IMR-90 (cell line): ENCODE measurements around the gene LENG9. TPM values are rescaled to one million over a fixed set of nuclear protein-coding genes. Genes with fewer than 3 reads are reported as not detected.

Experiments used
- ATAC-seq: fragments of 200-7000 bp; cut with Tn5 transposase; 2 replicates; pipeline ENCODE4 v1.9.1; 2020; ENCODE audit warnings: low read depth, mild to moderate bottlenecking, moderate library complexity
- BruUV-seq: library from RNA; stranded (reverse); fragments of 400-500 nt; replicated peaks from 2 replicates; lab custom pipeline; 2021; lab: Mats Ljungman, UMichigan
- CTCF ChIA-PET: fragments of 300-600 bp; formaldehyde crosslinking; extraction: SDS; loops from one replicate; lab custom pipeline; 2021; ENCODE audit warnings: antibody characterized with exemption; lab: Yijun Ruan, JAX
- POLR2A ChIA-PET: fragments of 300-600 bp; sonication (Branson Sonifier 250); formaldehyde crosslinking; loops from one replicate; lab custom pipeline; 2022; ENCODE audit warnings: antibody characterized with exemption; ENCODE audit not compliant: unreplicated experiment; lab: Charles Lee
- DNase-seq: peaks from one replicate; pipeline ENCODE4 v3.0.0; 2013
- H2AFZ ChIP-seq: replicated peaks from 2 replicates; pipeline ENCODE3; 2013; ENCODE audit warnings: low read length, mild to moderate bottlenecking; ENCODE audit not compliant: poor library complexity
- H2AK5ac ChIP-seq: 2 replicates; pipeline ENCODE4 v1.6.1; 2013; ENCODE audit warnings: low read depth, low read length, inconsistent platforms
- H2AK9ac ChIP-seq: replicated peaks from 2 replicates; pipeline ENCODE3; 2013; ENCODE audit warnings: mild to moderate bottlenecking, low read depth, low read length, moderate library complexity; ENCODE audit not compliant: poor library complexity
- H2BK120ac ChIP-seq: 2 replicates; pipeline ENCODE4 v1.6.1; 2013; ENCODE audit warnings: low read depth, low read length, inconsistent platforms
- H2BK15ac ChIP-seq: 3 replicates; pipeline ENCODE4 v1.6.1; 2013; ENCODE audit warnings: low read depth, low read length, inconsistent platforms
- H2BK20ac ChIP-seq: 2 replicates; pipeline ENCODE4 v1.6.1; 2013; ENCODE audit warnings: low read depth, mild to moderate bottlenecking, inconsistent platforms, low read length, moderate library complexity
- H2BK5ac ChIP-seq: 2 replicates; pipeline ENCODE4 v1.6.1; 2013; ENCODE audit warnings: mild to moderate bottlenecking, low read depth, low read length, inconsistent platforms; ENCODE audit not compliant: poor library complexity, severe bottlenecking
- H3K14ac ChIP-seq: replicated peaks from 2 replicates; pipeline ENCODE4 v1.6.1; 2013; ENCODE audit warnings: low read depth, low read length, inconsistent platforms
- H3K18ac ChIP-seq: 2 replicates; pipeline ENCODE4 v1.6.1; 2013; ENCODE audit warnings: low read depth, low read length, control low read depth
- H3K23ac ChIP-seq: 2 replicates; pipeline ENCODE4 v1.6.1; 2013; ENCODE audit warnings: low read depth, low read length, inconsistent platforms
- H3K27ac ChIP-seq: 2 replicates; pipeline ENCODE4 v1.5.1; 2013; ENCODE audit warnings: mild to moderate bottlenecking, control low read depth, low read length; ENCODE audit not compliant: insufficient read depth
- H3K27me3 ChIP-seq: 2 replicates; pipeline ENCODE4 v1.6.1; 2013; ENCODE audit warnings: low read length; ENCODE audit not compliant: control insufficient read depth, insufficient read depth
- H3K36me3 ChIP-seq: 2 replicates; pipeline ENCODE4 v1.6.1; 2013; ENCODE audit warnings: low read length, mixed read lengths; ENCODE audit not compliant: control insufficient read depth, insufficient read depth
- H3K4ac ChIP-seq: 2 replicates; pipeline ENCODE4 v1.6.1; 2013; ENCODE audit warnings: low read depth, low read length, inconsistent platforms
- H3K4me1 ChIP-seq: 2 replicates; pipeline ENCODE4 v1.6.1; 2013; ENCODE audit warnings: low read length, mixed read lengths; ENCODE audit not compliant: control insufficient read depth, insufficient read depth
- H3K4me2 ChIP-seq: 2 replicates; pipeline ENCODE4 v1.6.1; 2013; ENCODE audit warnings: low read depth, mild to moderate bottlenecking, control low read depth, low read length, moderate library complexity
- H3K4me3 ChIP-seq: 2 replicates; pipeline ENCODE4 v1.5.1; 2013; ENCODE audit warnings: low read depth, mild to moderate bottlenecking, control low read depth, low read length, moderate library complexity; ENCODE audit not compliant: insufficient read depth
- H3K56ac ChIP-seq: 2 replicates; pipeline ENCODE4 v1.6.1; 2013; ENCODE audit warnings: low read length, inconsistent platforms; ENCODE audit not compliant: insufficient read depth; ENCODE audit errors: extremely low read depth
- H3K79me1 ChIP-seq, 2 experiments: 2 replicates each; pipeline ENCODE4 v1.6.1; 2013; ENCODE audit warnings: low read length in 2 of 2, inconsistent platforms in 1 of 2, low read depth in 1 of 2
- H3K9ac ChIP-seq: 2 replicates; pipeline ENCODE4 v1.6.1; 2013; ENCODE audit warnings: low read depth, low read length, control low read depth
- H3K9me1 ChIP-seq: 2 replicates; pipeline ENCODE4 v1.6.1; 2013; ENCODE audit warnings: low read length, inconsistent platforms; ENCODE audit not compliant: insufficient read depth
- H3K9me3 ChIP-seq: 2 replicates; pipeline ENCODE4 v1.6.1; 2013; ENCODE audit warnings: low read length; ENCODE audit not compliant: control insufficient read depth, insufficient read depth
- H4K20me1 ChIP-seq: 2 replicates; pipeline ENCODE4 v1.6.1; 2013; ENCODE audit warnings: low read length, inconsistent platforms; ENCODE audit not compliant: insufficient read depth
- H4K5ac ChIP-seq: 2 replicates; pipeline ENCODE4 v1.6.1; 2013; ENCODE audit warnings: mild to moderate bottlenecking, low read depth, low read length, control low read depth
- H4K8ac ChIP-seq, 2 experiments: 2 replicates each; pipeline ENCODE4 v1.6.1; 2013; ENCODE audit warnings: low read depth in 2 of 2, low read length in 2 of 2, control low read depth in 1 of 2, inconsistent platforms in 1 of 2
- H4K91ac ChIP-seq: 2 replicates; pipeline ENCODE4 v1.6.1; 2013; ENCODE audit warnings: low read depth, low read length, inconsistent platforms; ENCODE audit not compliant: insufficient read depth
- CEBPB ChIP-seq: IDR thresholded peaks from 2 replicates; pipeline ENCODE4 v1.6.1; 2012; ENCODE audit warnings: low read depth, low read length, improper control_type of control experiment
- USF2 ChIP-seq: fragments of 150-350 bp; IDR thresholded peaks from 2 replicates; pipeline ENCODE4 v1.6.1; 2017; ENCODE audit warnings: mild to moderate bottlenecking, antibody characterized with exemption, low read length, low read depth
- WGBS, 2 experiments: methylation state at CpG; one replicate each; pipeline versions ENCODE4 v1.1.5 to v1.1.7; 2013; ENCODE audit warnings: missing lambda C conversion rate in 2 of 2; ENCODE audit not compliant: insufficient read length in 1 of 2; ENCODE audit errors: extremely low coverage in 2 of 2; 5-methylcytosine and 5-hydroxymethylcytosine counted together
- dilution Hi-C: fragments of 300-500 bp; cut with HindIII; formaldehyde crosslinking; loops from one replicate; pipeline ENCODE4 v1.14.3; 2018; ENCODE audit warnings: low sequenced_read_pairs; ENCODE audit not compliant: unreplicated experiment
- in situ Hi-C: fragments of 300-500 bp; cut with MboI; formaldehyde crosslinking; loops from 3 replicates; pipeline ENCODE4 v1.14.3; 2019; ENCODE audit warnings: low sequenced_read_pairs, inconsistent platforms, mixed read lengths
- intact Hi-C: fragments of 100-400 bp; cut with micrococcal nuclease; formaldehyde crosslinking; loops from 2 replicates; pipeline ENCODE4 v1.10.0; 2022
- polyA plus RNA-seq, 3 experiments: library from polyadenylated mRNA; depleted of rRNA; stranded (reverse); fragments of >200 nt; gene quantifications; 2 replicates each; pipeline ENCODE4 v1.2.3, GENCODE V29; 2012; ENCODE audit warnings: low replicate concordance in 1 of 3
- total RNA-seq: library from RNA; depleted of rRNA; stranded (reverse); fragments of >200 nt; gene quantifications from 2 replicates; pipeline ENCODE4 v1.2.3, GENCODE V29; 2012

The LENG9 gene
- total and polyA plus RNA-seq, 2 of the 4 experiments (the other 2 are of a cell fraction) = 0.94 to 1.1 TPM

DNA sequence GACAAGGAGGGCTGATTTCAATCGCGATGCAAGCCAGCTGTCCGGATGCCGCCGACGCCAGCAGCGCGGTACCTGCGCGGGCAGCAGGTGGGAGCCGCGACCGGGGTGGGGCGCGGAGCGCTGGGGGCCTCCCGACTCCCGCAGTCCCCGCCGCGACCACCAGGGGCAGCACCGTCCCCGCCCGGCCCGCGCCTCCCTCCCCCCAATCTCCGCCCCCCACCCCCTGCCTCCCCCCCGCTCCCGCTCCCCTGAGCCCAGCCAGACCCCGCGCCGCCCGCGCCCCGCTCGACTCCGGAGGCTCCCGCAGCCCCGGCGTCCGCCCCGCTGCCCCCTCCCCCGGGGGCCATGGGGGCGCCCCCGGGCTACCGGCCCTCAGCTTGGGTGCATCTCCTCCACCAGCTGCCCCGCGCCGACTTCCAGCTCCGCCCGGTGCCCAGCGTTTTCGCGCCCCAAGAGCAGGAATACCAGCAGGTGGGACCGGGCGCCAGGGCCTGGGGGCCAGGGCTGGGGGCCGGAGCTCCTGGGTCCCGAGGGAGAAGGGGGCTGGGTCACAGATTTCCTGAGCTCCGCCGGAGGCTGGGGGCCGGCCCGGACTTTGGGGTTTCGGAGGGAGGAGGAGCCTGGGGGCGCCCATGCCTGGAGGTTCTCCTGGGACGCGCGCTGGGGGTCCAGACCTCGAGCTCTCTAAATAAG lies 48.2 kb downstream of the LENG9 start, which contains the start of gene TTYH1:
Gene TTYH1 (plus strand): TSS at position 257 of the 693 bp plus-strand sequence. CDS start 89 bp downstream, at position 346.
- TF ChIP-seq USF2 (no peak), CEBPB (no peak)
- POLR2A ChIA-PET = interaction anchor here (0.6 kb wide), 1 partner anchor 404 kb away, joined by 3 read pairs; no protein-coding TSS in a partner anchor
- H3K4ac ChIP-seq = no peak within 1 kb of the TSS
- no peaks in the 10 kb centered on the region for H4K20me1 ChIP-seq
- no peak within 1 kb of the TSS for H3K56ac ChIP-seq
- H2BK5ac ChIP-seq = no peak within 1 kb of the TSS
- H3K27me3 ChIP-seq = peaks cover 24% of the 10 kb centered on the region
- no peak within 1 kb of the TSS for H4K8ac ChIP-seq
- no peaks in the 10 kb centered on the region for H3K4me1 ChIP-seq
- no peak within 1 kb of the TSS for H3K14ac ChIP-seq
- no peak within 1 kb of the TSS for H2BK120ac ChIP-seq
- no peak within 1 kb of the TSS for H3K27ac ChIP-seq
- no peak within 1 kb of the TSS for H2BK15ac ChIP-seq
- no peak within 1 kb of the TSS for H2AFZ ChIP-seq
- CTCF ChIA-PET = no interaction called here
- no peak within 1 kb of the TSS for H2AK5ac ChIP-seq
- H2BK20ac ChIP-seq = no peak within 1 kb of the TSS
- H2AK9ac ChIP-seq = no peak within 1 kb of the TSS
- ATAC-seq (no peak), DNase-seq (no peak)
- dilution Hi-C loops = no loop called here
- no peak within 1 kb of the TSS for H3K23ac ChIP-seq
- no peak within 1 kb of the TSS for H3K9ac ChIP-seq
- no peak within 1 kb of the TSS for H4K91ac ChIP-seq
- H3K36me3 ChIP-seq = no peaks in the 10 kb centered on the region
- H3K4me3 ChIP-seq = no peak within 1 kb of the TSS
- no peak within 1 kb of the TSS for H3K18ac ChIP-seq
- in situ Hi-C loops = no loop called here
- H4K5ac ChIP-seq = no peak within 1 kb of the TSS
- H3K9me3 ChIP-seq = peaks cover 4% of the 10 kb centered on the region; the same call in 1 of the 2 replicates
- no peaks in the 10 kb centered on the region for H3K79me1 ChIP-seq
- H3K4me2 ChIP-seq = no peak within 1 kb of the TSS
- intact Hi-C loops = no loop called here
- BruUV-seq = no TSS peak
- peaks cover 3% of the 10 kb centered on the region; the same call in 1 of the 2 replicates for H3K9me1 ChIP-seq
- WGBS, 2 experiments = 0% methylated on average over 17 of the region's 68 CpGs; no CpG with 5 or more reads in 1 of the 2 experiments
